Fibroblast of lung (primary cell): ENCODE measurements around the gene MAEA. TPM values are rescaled to one million over a fixed set of nuclear protein-coding genes. Genes with fewer than 3 reads are reported as not detected.

Source experiments
- DNase-seq, 2 donors: peaks; one replicate each; pipeline versions ENCODE4 v3.0.0 to v3.0.0-alpha.2; 2010; ENCODE audit warnings: low read depth in 2 of 2
- H2AFZ ChIP-seq: 2 replicates; pipeline ENCODE4 v1.5.1; 2012; ENCODE audit warnings: low read length, control low read depth, inconsistent platforms
- H3K27ac ChIP-seq: 2 replicates; pipeline ENCODE4 v1.5.1; 2011; ENCODE audit warnings: low read length, control low read depth; ENCODE audit not compliant: insufficient read depth
- H3K27me3 ChIP-seq: 2 replicates; pipeline ENCODE4 v1.5.1; 2011; ENCODE audit warnings: mild to moderate bottlenecking, low read length; ENCODE audit not compliant: control insufficient read depth, insufficient read depth
- H3K36me3 ChIP-seq: 2 replicates; pipeline ENCODE4 v1.5.1; 2011; ENCODE audit warnings: low read length; ENCODE audit not compliant: control insufficient read depth, insufficient read depth
- H3K4me1 ChIP-seq: 2 replicates; pipeline ENCODE4 v1.5.1; 2011; ENCODE audit warnings: low read length; ENCODE audit not compliant: control insufficient read depth, insufficient read depth; ENCODE audit errors: extremely low read depth
- H3K4me2 ChIP-seq: 2 replicates; pipeline ENCODE4 v1.5.1; 2011; ENCODE audit warnings: low read length, control low read depth; ENCODE audit not compliant: insufficient read depth; ENCODE audit errors: extremely low read depth
- H3K4me3 ChIP-seq, 4 experiments: fragments of 200-600 bp in 1 of 4; sonication (generic) in 1 of 4; replicated peaks in 1 of 4; 2 replicates each; pipeline ENCODE4 v1.5.1; 2011 to 2016; ENCODE audit warnings: low read length in 4 of 4, low read depth in 3 of 4, mild to moderate bottlenecking in 3 of 4, control low read depth in 2 of 4, inconsistent platforms in 1 of 4, mixed read lengths in 1 of 4; ENCODE audit not compliant: insufficient read depth in 1 of 4; ENCODE audit errors: control extremely low read depth in 1 of 4
- H3K79me2 ChIP-seq: 2 replicates; pipeline ENCODE4 v1.5.1; 2012; ENCODE audit warnings: mild to moderate bottlenecking, low read length, inconsistent platforms; ENCODE audit not compliant: control insufficient read depth, insufficient read depth
- H3K9ac ChIP-seq: 2 replicates; pipeline ENCODE4 v1.5.1; 2011; ENCODE audit warnings: mild to moderate bottlenecking, low read length, control low read depth; ENCODE audit not compliant: insufficient read depth
- H3K9me3 ChIP-seq: 2 replicates; pipeline ENCODE4 v1.5.1; 2012; ENCODE audit warnings: low read depth, low read length; ENCODE audit not compliant: control insufficient read depth, insufficient read depth
- H4K20me1 ChIP-seq: 2 replicates; pipeline ENCODE4 v1.5.1; 2011; ENCODE audit warnings: low read length; ENCODE audit not compliant: control insufficient read depth, insufficient read depth; ENCODE audit errors: extremely low read depth
- CTCF ChIP-seq, 2 donors: IDR thresholded peaks in 1 of 2; conservative IDR thresholded peaks in 1 of 2; 1 replicate in 1 of 2; 2 replicates in 1 of 2; pipeline ENCODE4 v1.5.1; 2011 to 2012; ENCODE audit warnings: low read length in 2 of 2, control low read depth in 1 of 2, inconsistent platforms in 1 of 2, low read depth in 1 of 2, mild to moderate bottlenecking in 1 of 2
- EZH2 ChIP-seq: IDR thresholded peaks from 2 replicates; pipeline ENCODE4 v1.5.1; 2012; ENCODE audit warnings: low read length, control low read depth, mild to moderate bottlenecking; ENCODE audit errors: missing control alignments
- polyA plus RNA-seq, 2 donors: library from polyadenylated mRNA; depleted of rRNA in 1 of 2; stranded (reverse) in 1 of 2; unstranded in 1 of 2; fragments of >200 nt; gene quantifications; 2 replicates each; pipeline ENCODE4 v1.2.1, GENCODE V29; 2011 to 2012; ENCODE audit warnings: missing spikeins in 1 of 2
- total RNA-seq: library from RNA; depleted of rRNA; stranded (reverse); fragments of >200 nt; gene quantifications from 2 replicates; pipeline ENCODE4 v1.2.1, GENCODE V29; 2014

MAEA gene
- total and polyA plus RNA-seq, 2 donors (not counting 1 experiment from before 2014, with no cell fraction given) = 44.3 to 53.8 TPM

GRCh38 chr4:1241466-1241935 lies 48.2 kb upstream of the MAEA start:
- Histone ChIP-seq H3K9me3 (no peaks in the 10 kb centered on the region), H3K4me3 (no peak overlapping the region), H3K27ac (no peak overlapping the region), H3K27me3 (no peaks in the 10 kb centered on the region), H4K20me1 (no peaks in the 10 kb centered on the region), H3K36me3 (peaks cover 36% of the 10 kb centered on the region), H3K9ac (no peak overlapping the region), H3K4me1 (peaks cover 9% of the 10 kb centered on the region), H2AFZ (no peak overlapping the region), H3K79me2 (peaks cover 84% of the 10 kb centered on the region), H3K4me2 (no peak overlapping the region)
- no peak for DNase-seq
- TF ChIP-seq CTCF (conservative IDR thresholded peaks at IDR 0.05 in 1 of 2, IDR thresholded peaks at IDR 0.05 in 1 of 2; ENCODE audit: low read depth in 1 of 2, low read length in 2 of 2) = no peak
- no peak for TF ChIP-seq EZH2

- Histone ChIP-seq H3K9me3 (no peaks in the 10 kb centered on the region), H3K4me1 (peaks cover 14% of the 10 kb centered on the region), H3K4me2 (no peak overlapping the region), H4K20me1 (no peaks in the 10 kb centered on the region), H3K9ac (no peak overlapping the region), H3K27me3 (no peaks in the 10 kb centered on the region), H2AFZ (no peak overlapping the region), H3K27ac (no peak overlapping the region), H3K79me2 (peaks cover 89% of the 10 kb centered on the region), H3K36me3 (peaks cover 33% of the 10 kb centered on the region), H3K4me3 (no peak overlapping the region)
- DNase-seq = no peak
- TF ChIP-seq CTCF (conservative IDR thresholded peaks at IDR 0.05 in 1 of 2, IDR thresholded peaks at IDR 0.05 in 1 of 2; ENCODE audit: low read depth in 1 of 2, low read length in 2 of 2) (no peak), EZH2 (no peak)
Observed at GRCh38 chr4:1241936-1242505, 47.7 kb upstream of the MAEA start.

DNA sequence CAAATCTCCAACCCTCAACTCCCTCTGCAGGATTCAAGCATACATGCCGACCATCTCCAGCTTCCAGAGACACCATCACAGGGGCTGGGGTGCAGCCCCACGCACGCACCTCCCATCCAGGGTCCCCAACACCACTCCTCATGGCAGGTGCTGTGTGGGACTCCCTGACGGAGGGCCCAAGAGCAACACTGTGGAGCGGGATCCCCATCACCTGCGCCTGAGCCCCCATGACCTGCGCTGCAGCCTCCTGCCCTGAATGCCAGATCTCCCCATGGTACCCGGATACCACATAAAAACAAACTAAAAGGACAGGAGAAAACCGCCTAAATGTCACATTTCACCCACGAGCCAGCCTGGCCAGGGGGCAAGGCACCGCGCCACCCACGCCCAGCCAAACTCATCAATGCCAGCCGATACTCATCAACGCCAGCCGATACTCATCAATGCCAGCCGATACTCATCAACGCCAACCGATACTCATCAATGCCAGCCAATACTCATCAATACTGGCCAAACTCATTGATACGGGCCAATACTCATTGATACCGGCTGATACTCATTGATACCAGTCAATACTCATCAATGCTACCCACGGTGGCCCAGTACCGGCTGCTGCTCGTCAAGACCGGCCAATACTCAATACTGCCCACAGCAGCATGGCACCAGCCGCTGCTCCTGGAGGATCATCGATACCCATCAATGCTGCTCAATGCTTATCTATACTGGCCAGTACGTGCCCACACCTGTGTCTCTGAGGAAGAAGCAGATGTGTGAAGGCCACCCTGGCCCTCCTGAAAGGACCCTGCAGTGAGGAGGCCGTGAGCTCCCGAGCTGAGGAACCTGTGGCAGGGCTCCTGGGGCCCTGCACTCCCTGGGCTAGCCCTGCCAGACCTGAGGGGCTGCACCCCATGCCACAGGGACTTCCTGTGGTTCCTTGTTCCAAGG lies 46.9 kb upstream of the MAEA start:
- TF ChIP-seq EZH2 = no peak
- no peak for TF ChIP-seq CTCF (conservative IDR thresholded peaks at IDR 0.05 in 1 of 2, IDR thresholded peaks at IDR 0.05 in 1 of 2; ENCODE audit: low read depth in 1 of 2, low read length in 2 of 2)
- H3K4me1 ChIP-seq = peaks cover 16% of the 10 kb centered on the region
- no peak overlapping the region for H3K9ac ChIP-seq
- peaks cover 95% of the 10 kb centered on the region for H3K79me2 ChIP-seq
- no peak overlapping the region for H2AFZ ChIP-seq
- H3K4me2 ChIP-seq = no peak overlapping the region
- H4K20me1 ChIP-seq = no peaks in the 10 kb centered on the region
- no peak overlapping the region for H3K4me3 ChIP-seq
- no peak overlapping the region for H3K27ac ChIP-seq
- no peaks in the 10 kb centered on the region for H3K9me3 ChIP-seq
- DNase-seq = no peak
- no peaks in the 10 kb centered on the region for H3K27me3 ChIP-seq
- peaks cover 32% of the 10 kb centered on the region for H3K36me3 ChIP-seq
